Measurements from ENCODE around the gene TSPAN9. TPM values are rescaled to one million over a fixed set of nuclear protein-coding genes. Genes with fewer than 3 reads are reported as not detected.

Gene TSPAN9
- polyA plus RNA-seq, 1 of the 3 experiments (the other 2 are of a cell fraction): 34.9 TPM

DNA sequence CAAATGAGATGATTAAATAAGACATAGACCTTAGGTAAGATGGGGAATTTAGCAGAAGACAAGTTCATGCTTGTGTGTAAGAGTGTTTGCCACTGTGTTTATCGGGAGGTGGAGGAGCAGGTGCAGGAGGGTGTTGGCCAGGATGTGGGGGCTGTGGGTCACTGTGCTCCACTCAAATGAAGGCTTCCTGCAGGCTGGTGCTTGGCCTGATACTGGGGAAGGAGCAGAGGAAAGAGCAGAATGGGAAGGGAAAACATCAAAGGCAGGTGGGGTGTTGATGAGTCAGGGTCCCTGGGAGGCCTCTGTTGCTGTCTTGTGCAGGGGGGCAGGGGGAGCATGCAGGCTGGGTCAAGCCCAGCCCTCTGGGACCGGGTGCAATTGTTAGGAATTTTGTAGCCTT, 126.5 kb downstream of the TSPAN9 start:
- ChIA-PET POLR2A (no interaction called here), CTCF (interaction anchor here (0.6 to 8.1 kb wide), 29 partner anchors 10 to 134 kb away, joined by 3 to 99 read pairs (median 10); no protein-coding TSS in a partner anchor)
- Histone ChIP-seq H3K79me2 (ENCODE audit: insufficient read depth) (no peaks in the 10 kb centered on the region), H3K4me1 (ENCODE audit: control insufficient read depth in 1 of 2, insufficient read depth in 2 of 2, low read depth in 1 of 2, low read length in 1 of 2) (peaks cover 6 to 55% of the 10 kb centered on the region in 2 experiments; a peak in 3 of 4 replicates), H3K9me2 (no peaks in the 10 kb centered on the region), H3K36me3 (replicated peaks in 1 of 2; ENCODE audit: control insufficient read depth in 1 of 2, insufficient read depth in 2 of 2, low read length in 1 of 2) (no peaks in the 10 kb centered on the region), H3K27ac (ENCODE audit: low read depth in 2 of 2, low read length in 1 of 2) (no peak overlapping the region), H2AFZ (ENCODE audit: low read depth) (no peak overlapping the region), H3K4me2 (no peak overlapping the region), H3K27me3 (ENCODE audit: insufficient read depth) (no peaks in the 10 kb centered on the region), H3F3A (replicated peaks; ENCODE audit: insufficient read depth) (no peaks in the 10 kb centered on the region), H3K9me3 (no peaks in the 10 kb centered on the region), H3K4me3 (ENCODE audit: low read depth in 2 of 2, low read length in 1 of 2) (no peak overlapping the region), H3K9ac (no peak overlapping the region), H4K20me1 (ENCODE audit: insufficient read depth) (peaks cover 47% of the 10 kb centered on the region)
- WGBS (ENCODE audit: low lambda C conversion rate): 82% methylated on average over 2 of the region's 2 CpGs
- no peak for TF ChIP-seq ELF1 (IDR thresholded peaks at IDR 0.05)
- no peak for TF ChIP-seq EP300 (IDR thresholded peaks at IDR 0.05; ENCODE audit: borderline replicate concordance in 1 of 2, low read depth in 1 of 2, low read length in 1 of 2)
- TF ChIP-seq, protein P1, sequence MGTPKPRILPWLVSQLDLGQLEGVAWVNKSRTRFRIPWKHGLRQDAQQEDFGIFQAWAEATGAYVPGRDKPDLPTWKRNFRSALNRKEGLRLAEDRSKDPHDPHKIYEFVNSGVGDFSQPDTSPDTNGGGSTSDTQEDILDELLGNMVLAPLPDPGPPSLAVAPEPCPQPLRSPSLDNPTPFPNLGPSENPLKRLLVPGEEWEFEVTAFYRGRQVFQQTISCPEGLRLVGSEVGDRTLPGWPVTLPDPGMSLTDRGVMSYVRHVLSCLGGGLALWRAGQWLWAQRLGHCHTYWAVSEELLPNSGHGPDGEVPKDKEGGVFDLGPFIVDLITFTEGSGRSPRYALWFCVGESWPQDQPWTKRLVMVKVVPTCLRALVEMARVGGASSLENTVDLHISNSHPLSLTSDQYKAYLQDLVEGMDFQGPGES (IDR thresholded peaks at IDR 0.05; ENCODE audit: low read depth, low read length): no peak
- no peak for TF ChIP-seq YY1 (IDR thresholded peaks at IDR 0.05; ENCODE audit: low read depth)
- no peak for TF ChIP-seq NFIC (IDR thresholded peaks at IDR 0.05; ENCODE audit: borderline replicate concordance)
- no peak for TF ChIP-seq RAD21 (IDR thresholded peaks at IDR 0.05; ENCODE audit: low read length)
- TF ChIP-seq SMC3 (IDR thresholded peaks at IDR 0.05; ENCODE audit: low read depth, low read length): no peak
- no peak for DNase-seq

GRCh38 chr12:3204143-3204542, 127.0 kb downstream of the TSPAN9 start:
- H3K36me3 ChIP-seq (replicated peaks in 1 of 2; ENCODE audit: control insufficient read depth in 1 of 2, insufficient read depth in 2 of 2, low read length in 1 of 2): no peaks in the 10 kb centered on the region
- 92% methylated on average over 10 of the region's 10 CpGs for WGBS (ENCODE audit: low lambda C conversion rate)
- CTCF ChIA-PET: interaction anchor here (1.1 to 8.1 kb wide), 12 partner anchors 10 to 131 kb away, joined by 3 to 99 read pairs (median 28); no protein-coding TSS in a partner anchor

More at GRCh38 chr12:3204143-3204542, 127.0 kb downstream of the TSPAN9 start:
- POLR2A ChIA-PET: no interaction called here
- peaks cover 43% of the 10 kb centered on the region for H4K20me1 ChIP-seq (ENCODE audit: insufficient read depth)
- no peak overlapping the region for H3K4me3 ChIP-seq (ENCODE audit: low read depth in 2 of 2, low read length in 1 of 2)
- DNase-seq: no peak
- H3K9me3 ChIP-seq: no peaks in the 10 kb centered on the region
- no peaks in the 10 kb centered on the region for H3K79me2 ChIP-seq (ENCODE audit: insufficient read depth)
- H3K9ac ChIP-seq: no peak overlapping the region
- H3K9me2 ChIP-seq: no peaks in the 10 kb centered on the region
- no peak overlapping the region for H2AFZ ChIP-seq (ENCODE audit: low read depth)
- H3K27me3 ChIP-seq (ENCODE audit: insufficient read depth): no peaks in the 10 kb centered on the region
- no peak overlapping the region for H3K4me2 ChIP-seq
- peak overlapping the region in 1 of 2 experiments; percentile 82; a peak in 2 of 4 replicates for H3K27ac ChIP-seq (ENCODE audit: low read depth in 2 of 2, low read length in 1 of 2)
- TF ChIP-seq JUND (IDR thresholded peaks at IDR 0.05): no peak
- no peak for TF ChIP-seq TCF12 (IDR thresholded peaks at IDR 0.05)
- no peak for TF ChIP-seq RXRA (IDR thresholded peaks at IDR 0.05; ENCODE audit: borderline replicate concordance, low read depth)
- TF ChIP-seq TEAD4 (IDR thresholded peaks at IDR 0.05; ENCODE audit: borderline replicate concordance, insufficient read depth): no peak
- no peak for TF ChIP-seq SIN3A (IDR thresholded peaks at IDR 0.05; ENCODE audit: borderline replicate concordance, low read depth, low read length)
- no peak for TF ChIP-seq GATA2 (CRISPR knock-in tag; IDR thresholded peaks at IDR 0.05)
- TF ChIP-seq RCOR1 (IDR thresholded peaks at IDR 0.05; ENCODE audit: low read length): no peak
- no peak for TF ChIP-seq EP300 (IDR thresholded peaks at IDR 0.05; ENCODE audit: borderline replicate concordance in 1 of 2, low read depth in 1 of 2, low read length in 1 of 2)
- TF ChIP-seq ELF1 (IDR thresholded peaks at IDR 0.05): no peak
- TF ChIP-seq SMC3 (IDR thresholded peaks at IDR 0.05; ENCODE audit: low read depth, low read length): no peak
- TF ChIP-seq FOSL2 (IDR thresholded peaks at IDR 0.05; ENCODE audit: borderline replicate concordance, low read depth): no peak
- no peak for TF ChIP-seq EZH2phosphoT487 (IDR thresholded peaks at IDR 0.05; ENCODE audit: borderline replicate concordance, low read depth)
- no peak for TF ChIP-seq POLR2AphosphoS5 (IDR thresholded peaks at IDR 0.05; ENCODE audit: low read depth, low read length)
- H3F3A ChIP-seq (replicated peaks; ENCODE audit: insufficient read depth): no peaks in the 10 kb centered on the region
- H3K4me1 ChIP-seq (ENCODE audit: control insufficient read depth in 1 of 2, insufficient read depth in 2 of 2, low read depth in 1 of 2, low read length in 1 of 2): peaks cover 6 to 55% of the 10 kb centered on the region in 2 experiments; a peak in 3 of 4 replicates

All from SK-N-SH (cell line).